GM23338 (cell line): Measurements from ENCODE around the gene TSHZ3. TPM values are rescaled to one million over a fixed set of nuclear protein-coding genes. Genes with fewer than 3 reads are reported as not detected.

ENCODE experiments used
- ATAC-seq: fragments of 200-7000 bp; cut with Tn5 transposase; 3 replicates; pipeline ENCODE4 v1.9.1; 2020
- DNase-seq: peaks from one replicate; pipeline ENCODE4 v3.0.0-alpha.2; 2015; ENCODE audit warnings: low spot score
- H2AFZ ChIP-seq: fragments of 200-600 bp; sonication (generic); 2 replicates; pipeline ENCODE4 v1.8.0; 2016; ENCODE audit warnings: antibody characterized with exemption, mild to moderate bottlenecking, moderate library complexity
- H3F3A ChIP-seq: fragments of 200-600 bp; sonication (generic); replicated peaks from 2 replicates; pipeline ENCODE4 v1.8.0; 2017; ENCODE audit warnings: antibody characterized with exemption, mixed run types, low read depth
- H3K27ac ChIP-seq: fragments of 200-600 bp; sonication (generic); 2 replicates; pipeline ENCODE4 v1.6.1; 2016; ENCODE audit warnings: low read depth
- H3K27me3 ChIP-seq: fragments of 200-600 bp; sonication (generic); 2 replicates; pipeline ENCODE4 v1.8.0; 2016; ENCODE audit warnings: mild to moderate bottlenecking, mixed run types, moderate library complexity; ENCODE audit not compliant: insufficient read depth
- H3K36me3 ChIP-seq: fragments of 200-600 bp; sonication (generic); 2 replicates; pipeline ENCODE4 v1.8.0; 2016; ENCODE audit warnings: mild to moderate bottlenecking; ENCODE audit not compliant: insufficient read depth
- H3K4me1 ChIP-seq: fragments of 200-600 bp; sonication (generic); 2 replicates; pipeline ENCODE4 v1.8.0; 2016; ENCODE audit warnings: mild to moderate bottlenecking, moderate library complexity; ENCODE audit not compliant: insufficient read depth
- H3K4me2 ChIP-seq: fragments of 200-600 bp; sonication (generic); 2 replicates; pipeline ENCODE4 v1.7.1; 2017; ENCODE audit warnings: mixed run types
- H3K4me3 ChIP-seq: fragments of 200-600 bp; sonication (generic); 2 replicates; pipeline ENCODE4 v1.6.1; 2016; ENCODE audit warnings: mixed run types
- H3K79me2 ChIP-seq: fragments of 200-600 bp; sonication (generic); replicated peaks from 2 replicates; pipeline ENCODE4 v1.8.0; 2017; ENCODE audit warnings: mild to moderate bottlenecking; ENCODE audit not compliant: insufficient read depth
- H3K9me2 ChIP-seq: fragments of 200-600 bp; sonication (generic); 2 replicates; pipeline ENCODE4 v1.8.0; 2017; ENCODE audit not compliant: insufficient read depth
- H4K20me1 ChIP-seq: fragments of 200-600 bp; sonication (generic); replicated peaks from 2 replicates; pipeline ENCODE4 v1.8.0; 2017; ENCODE audit warnings: mild to moderate bottlenecking; ENCODE audit not compliant: insufficient read depth
- H3K27ac Mint-ChIP-seq: 2 replicates; pipeline ENCODE4 v1.8.0; 2020; ENCODE audit warnings: inconsistent platforms, mild to moderate bottlenecking, moderate library complexity, mixed read lengths
- H3K27me3 Mint-ChIP-seq: 3 replicates; pipeline ENCODE4 v1.8.0; 2022; ENCODE audit warnings: low read depth, mild to moderate bottlenecking, moderate library complexity, mixed read lengths, inconsistent platforms; ENCODE audit not compliant: insufficient read depth, poor library complexity
- H3K36me3 Mint-ChIP-seq: 3 replicates; pipeline ENCODE4 v1.8.0; 2021; ENCODE audit warnings: low read depth, mild to moderate bottlenecking, inconsistent platforms, moderate library complexity, mixed read lengths
- H3K4me1 Mint-ChIP-seq: 3 replicates; pipeline ENCODE4 v1.8.0; 2020; ENCODE audit warnings: mild to moderate bottlenecking, inconsistent platforms, mixed read lengths
- H3K4me3 Mint-ChIP-seq: 3 replicates; pipeline ENCODE4 v1.8.0; 2021; ENCODE audit warnings: moderate library complexity, mild to moderate bottlenecking, inconsistent platforms, mixed read lengths
- H3K9me3 Mint-ChIP-seq: 3 replicates; pipeline ENCODE4 v1.8.0; 2020; ENCODE audit warnings: moderate library complexity, mild to moderate bottlenecking, inconsistent platforms, mixed read lengths
- CTCF ChIP-seq, 2 experiments: fragments of 200-600 bp in 1 of 2; sonication (generic) in 1 of 2; conservative IDR thresholded peaks; 2 replicates each; pipeline versions ENCODE4 v1.5.1 to v1.6.1; 2016 to 2017; ENCODE audit warnings: antibody characterized with exemption in 2 of 2, low read depth in 2 of 2, mild to moderate bottlenecking in 2 of 2, moderate library complexity in 1 of 2
- EZH2 ChIP-seq: fragments of 200-600 bp; sonication (generic); IDR thresholded peaks from one replicate; pipeline ENCODE4 v1.8.0; 2017; ENCODE audit warnings: antibody characterized with exemption, mild to moderate bottlenecking, low read depth; ENCODE audit not compliant: unreplicated experiment
- EZH2phosphoT487 ChIP-seq: fragments of 200-600 bp; sonication (generic); IDR thresholded peaks from one replicate; pipeline ENCODE4 v1.8.1; 2018; ENCODE audit warnings: antibody characterized with exemption; ENCODE audit not compliant: unreplicated experiment
- JUNB ChIP-seq: IDR thresholded peaks from one replicate; pipeline ENCODE4 v1.6.1; 2016; ENCODE audit warnings: antibody characterized with exemption; ENCODE audit not compliant: unreplicated experiment
- ZNF462 ChIP-seq: fragments of 250-450 bp; sonication (Bioruptor Pico); IDR thresholded peaks from 2 replicates; pipeline ENCODE4 v1.5.0; 2020; ENCODE audit warnings: mild to moderate bottlenecking, moderate library complexity
- polyA plus RNA-seq: library from polyadenylated mRNA; unstranded; fragments of >200 nt; fragmentation: Nextera tagmentation; extraction: Ambion mirVana; gene quantifications from 2 replicates; pipeline ENCODE4 v1.2.1, GENCODE V29; 2016
- total RNA-seq: library from RNA; depleted of rRNA; stranded (reverse); fragments of >200 nt; shearing (Covaris generic); gene quantifications from 2 replicates; pipeline ENCODE4 v1.2.3, GENCODE V29; 2014

The TSHZ3 gene
- total and polyA plus RNA-seq, 2 experiments from 2014 or later, result 3.8 to 8.9 TPM

- ATAC-seq (no peak), DNase-seq (no peak)
- Histone ChIP-seq H3K27ac (no peak overlapping the region), H3K9me2 (no peaks in the 10 kb centered on the region), H3K4me1 (peaks cover 3% of the 10 kb centered on the region; the same call in 1 of the 2 replicates), H4K20me1 (no peaks in the 10 kb centered on the region), H3K4me2 (no peak overlapping the region), H3K4me3 (no peak overlapping the region), H3F3A (no peaks in the 10 kb centered on the region), H3K27me3 (no peaks in the 10 kb centered on the region), H3K79me2 (no peaks in the 10 kb centered on the region), H2AFZ (no peak overlapping the region), H3K36me3 (no peaks in the 10 kb centered on the region)
- H3K36me3 Mint-ChIP-seq, result peaks cover 21% of the 10 kb centered on the region; the same call in 2 of the 3 replicates
- peaks cover 5% of the 10 kb centered on the region for H3K4me1 Mint-ChIP-seq
- no peak for TF ChIP-seq EZH2
- H3K27ac Mint-ChIP-seq, result no peak overlapping the region
- peaks cover 7% of the 10 kb centered on the region; the same call in 2 of the 3 replicates for H3K9me3 Mint-ChIP-seq
- no peak overlapping the region for H3K4me3 Mint-ChIP-seq
- peaks cover 4% of the 10 kb centered on the region for H3K27me3 Mint-ChIP-seq
Observed at GRCh38 chr19:31370216-31370615, 21.0 kb upstream of the TSHZ3 start.

- H3K4me3 Mint-ChIP-seq, result no peak overlapping the region
- Histone ChIP-seq H3K27me3 (no peaks in the 10 kb centered on the region), H3K36me3 (no peaks in the 10 kb centered on the region), H3K4me3 (no peak overlapping the region), H3K27ac (no peak overlapping the region), H3K4me1 (peaks cover 23% of the 10 kb centered on the region), H3F3A (no peaks in the 10 kb centered on the region), H4K20me1 (no peaks in the 10 kb centered on the region), H3K9me2 (no peaks in the 10 kb centered on the region), H2AFZ (no peak overlapping the region), H3K4me2 (no peak overlapping the region), H3K79me2 (no peaks in the 10 kb centered on the region)
- no peaks in the 10 kb centered on the region for H3K9me3 Mint-ChIP-seq
- no peaks in the 10 kb centered on the region for H3K36me3 Mint-ChIP-seq
- no peak for DNase-seq
- H3K27ac Mint-ChIP-seq, result peak overlapping the region; percentile 34; the same call in 1 of the 2 replicates
- ATAC-seq, result peak; percentile 35; the same call in 1 of the 3 replicates
- peaks cover 25% of the 10 kb centered on the region for H3K4me1 Mint-ChIP-seq
- no peaks in the 10 kb centered on the region for H3K27me3 Mint-ChIP-seq
- TF ChIP-seq CTCF (conservative IDR thresholded peaks at IDR 0.05; ENCODE audit: low read depth in 2 of 2) (0 out of 4 replicates have a peak, but pooled peaks of 1 of the 2 experiments have one; percentile 14), EZH2phosphoT487 (no peak)
Observed at GRCh38 chr19:31364963-31365362, 15.7 kb upstream of the TSHZ3 start.

GRCh38 chr19:31361728-31362127, 12.5 kb upstream of the TSHZ3 start:
- Histone ChIP-seq H3K27ac (no peak overlapping the region), H3K9me2 (peaks cover 5% of the 10 kb centered on the region; the same call in 1 of the 2 replicates), H3K4me1 (peaks cover 29% of the 10 kb centered on the region), H2AFZ (no peak overlapping the region), H3K79me2 (no peaks in the 10 kb centered on the region), H3K36me3 (no peaks in the 10 kb centered on the region), H3K4me3 (no peak overlapping the region), H3K4me2 (no peak overlapping the region), H3K27me3 (peaks cover 14% of the 10 kb centered on the region), H3F3A (peaks cover under 1% of the 10 kb centered on the region; the same call in 1 of the 2 replicates), H4K20me1 (no peaks in the 10 kb centered on the region)
- DNase-seq (no peak), ATAC-seq (no peak)
- H3K4me1 Mint-ChIP-seq, result peaks cover 29% of the 10 kb centered on the region
- no peak overlapping the region for H3K4me3 Mint-ChIP-seq
- H3K36me3 Mint-ChIP-seq, result no peaks in the 10 kb centered on the region
- H3K27me3 Mint-ChIP-seq, result peaks cover 15% of the 10 kb centered on the region
- no peaks in the 10 kb centered on the region for H3K9me3 Mint-ChIP-seq
- no peak overlapping the region for H3K27ac Mint-ChIP-seq
- TF ChIP-seq EZH2 (no peak), ZNF462 (CRISPR knock-in tag) (no peak), JUNB (no peak)
